Thymus (tissue), 11 donors: Measurements from ENCODE around the gene C2orf76. TPM values are rescaled to one million over a fixed set of nuclear protein-coding genes. Genes with fewer than 3 reads are reported as not detected.
A peak's percentile ranks its signal among the peaks of the same experiment; 100 is the strongest.

Source experiments
- DNase-seq, 9 donors: peaks; one replicate each; pipeline ENCODE4 v3.0.0-alpha.2; 2013; ENCODE audit warnings: low spot score in 9 of 9, low read depth in 6 of 9, missing footprints in 1 of 9
- H3K27ac ChIP-seq, 2 donors: one replicate each; pipeline ENCODE4 v1.5.1; 2013; ENCODE audit warnings: control low read depth in 1 of 2, low read depth in 1 of 2, low read length in 1 of 2, mild to moderate bottlenecking in 1 of 2, moderate library complexity in 1 of 2
- H3K27me3 ChIP-seq, 2 donors: one replicate each; pipeline ENCODE4 v1.5.1; 2013; ENCODE audit warnings: low read length in 1 of 2; ENCODE audit not compliant: control insufficient read depth in 2 of 2, insufficient read depth in 1 of 2
- H3K36me3 ChIP-seq, 2 donors: one replicate each; pipeline ENCODE4 v1.5.1; 2013; ENCODE audit warnings: low read length in 1 of 2, mild to moderate bottlenecking in 1 of 2, moderate library complexity in 1 of 2; ENCODE audit not compliant: control insufficient read depth in 2 of 2, insufficient read depth in 2 of 2
- H3K4me1 ChIP-seq, 2 donors: one replicate each; pipeline ENCODE4 v1.5.1; 2013; ENCODE audit warnings: low read length in 2 of 2; ENCODE audit not compliant: control insufficient read depth in 2 of 2, insufficient read depth in 2 of 2
- H3K4me3 ChIP-seq, 2 donors: one replicate each; pipeline ENCODE4 v1.5.1; 2013; ENCODE audit warnings: low read length in 2 of 2, control low read depth in 1 of 2, mild to moderate bottlenecking in 1 of 2
- H3K9me3 ChIP-seq, 2 donors: one replicate each; pipeline ENCODE4 v1.5.1; 2013; ENCODE audit warnings: low read length in 1 of 2, mild to moderate bottlenecking in 1 of 2; ENCODE audit not compliant: control insufficient read depth in 2 of 2, insufficient read depth in 1 of 2
- WGBS: extraction: QIAGEN DNeasy Blood & Tissue Kit; methylation state at CpG from one replicate; pipeline ENCODE4 v1.1.7; 2013; 5-methylcytosine and 5-hydroxymethylcytosine counted together
- polyA plus RNA-seq: library from polyadenylated mRNA; stranded (reverse); fragments of 200-250 nt; gene quantifications from one replicate; pipeline ENCODE4 v1.2.3, GENCODE V29; 2013
- total RNA-seq: library from RNA; stranded (reverse); fragments of 120-200 nt; gene quantifications from one replicate; pipeline ENCODE4 v1.2.4, GENCODE V29; 2013
- donor health status: healthy.

C2orf76 gene
- total and polyA plus RNA-seq, 2 donors: 14.7 to 25.6 TPM

DNA sequence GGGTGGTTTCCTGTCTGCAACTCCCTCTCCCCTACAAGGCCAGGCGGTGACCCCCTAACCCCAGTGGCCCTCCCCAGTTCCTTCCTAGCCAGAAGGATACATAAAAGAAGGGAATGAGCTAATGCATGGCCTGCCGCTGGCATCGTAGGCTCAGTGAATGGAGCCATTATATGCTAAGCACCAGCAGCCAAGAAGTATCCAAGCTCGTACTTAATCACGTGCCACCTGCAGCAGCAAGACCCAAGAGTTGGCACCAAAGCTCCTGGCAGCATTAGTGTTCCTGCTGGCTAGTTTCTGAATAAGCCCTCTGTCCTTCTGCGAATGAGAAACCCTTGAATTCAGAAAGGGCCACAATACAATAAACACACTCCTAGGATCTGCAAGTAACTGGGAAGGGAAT lies 4.5 kb upstream of the C2orf76 start:
- no peak for DNase-seq
- H3K9me3 ChIP-seq: peaks cover 0 to 11% of the 10 kb centered on the region in 2 donors
- WGBS: 98% methylated on average over 6 of the region's 6 CpGs
- no peaks in the 10 kb centered on the region for H3K27me3 ChIP-seq
- no peak overlapping the region for H3K27ac ChIP-seq
- H3K4me3 ChIP-seq: no peak overlapping the region
- H3K4me1 ChIP-seq: peaks cover 8 to 12% of the 10 kb centered on the region in 2 donors
- peaks cover 43% of the 10 kb centered on the region in 2 donors for H3K36me3 ChIP-seq

DNA sequence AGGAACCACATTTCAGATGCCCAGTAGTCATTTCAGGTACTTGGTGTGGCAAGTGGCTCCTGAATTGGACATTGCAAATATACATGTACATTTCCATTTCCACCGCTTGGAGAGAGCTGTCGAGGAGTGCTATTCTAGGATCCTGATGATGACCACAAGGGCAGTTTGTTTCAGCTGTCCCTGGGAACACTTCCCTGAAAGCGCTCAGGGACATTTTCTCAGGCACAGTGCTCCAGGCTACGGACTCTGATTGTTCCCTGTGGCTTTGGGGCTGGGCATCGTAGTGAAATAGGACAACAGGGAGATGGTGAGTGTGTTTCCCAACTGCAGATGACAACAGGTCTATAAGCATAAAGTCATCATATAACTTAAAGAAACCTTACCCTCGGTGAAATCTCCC lies 3.2 kb upstream of the C2orf76 start:
- Histone ChIP-seq H3K9me3 (peaks cover 0 to 11% of the 10 kb centered on the region in 2 donors), H3K4me3 (no peak overlapping the region), H3K27me3 (no peaks in the 10 kb centered on the region), H3K36me3 (peaks cover 43% of the 10 kb centered on the region in 2 donors), H3K4me1 (peaks cover 20% of the 10 kb centered on the region in 2 donors), H3K27ac (no peak overlapping the region)
- over 99% methylated on average over 6 of the region's 6 CpGs for WGBS
- no peak for DNase-seq

DNA sequence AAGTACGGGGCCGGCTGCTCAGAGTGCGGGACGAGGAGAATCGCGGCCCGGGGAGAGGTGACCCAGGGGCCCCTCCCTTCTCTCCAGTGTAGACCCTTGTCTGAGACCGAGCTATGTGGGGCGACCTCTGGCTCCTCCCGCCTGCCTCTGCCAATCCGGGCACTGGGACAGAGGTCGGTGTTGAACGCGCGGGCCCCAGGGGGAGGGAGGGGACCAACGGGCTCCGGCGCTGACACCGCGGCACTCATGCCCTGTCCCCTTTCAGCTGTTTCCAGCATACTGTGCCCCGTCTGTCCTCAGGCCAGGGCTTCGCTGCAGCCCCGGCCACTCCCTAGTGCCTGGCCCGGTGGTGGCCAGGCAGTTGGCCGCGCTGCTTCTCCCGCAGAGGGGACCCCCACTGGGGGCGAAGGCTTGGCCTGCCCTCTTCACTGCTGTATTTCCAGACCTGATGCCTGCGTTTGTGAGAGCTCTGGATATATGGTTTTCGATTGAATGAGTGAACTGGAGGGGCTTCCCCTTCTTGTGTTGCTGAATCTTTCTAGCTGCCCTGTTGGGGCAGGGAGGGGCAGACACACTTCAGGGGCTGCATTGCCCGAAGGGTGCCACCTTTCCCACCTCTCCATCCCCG lies 952 bp upstream of the C2orf76 start:
- H3K9me3 ChIP-seq: peaks cover 0 to under 1% of the 10 kb centered on the region in 2 donors
- no peaks in the 10 kb centered on the region for H3K27me3 ChIP-seq
- 11% methylated on average over 32 of the region's 32 CpGs for WGBS
- H3K27ac ChIP-seq: peak overlapping the region in 1 of 2 donors; percentile 75
- H3K36me3 ChIP-seq: peaks cover 30 to 32% of the 10 kb centered on the region in 2 donors
- peak in 4 of 9 donors; percentile 8 to 36 (median 24) for DNase-seq
- peaks cover 22 to 24% of the 10 kb centered on the region in 2 donors for H3K4me1 ChIP-seq
- H3K4me3 ChIP-seq: peak overlapping the region; percentile 83 to 96

DNA sequence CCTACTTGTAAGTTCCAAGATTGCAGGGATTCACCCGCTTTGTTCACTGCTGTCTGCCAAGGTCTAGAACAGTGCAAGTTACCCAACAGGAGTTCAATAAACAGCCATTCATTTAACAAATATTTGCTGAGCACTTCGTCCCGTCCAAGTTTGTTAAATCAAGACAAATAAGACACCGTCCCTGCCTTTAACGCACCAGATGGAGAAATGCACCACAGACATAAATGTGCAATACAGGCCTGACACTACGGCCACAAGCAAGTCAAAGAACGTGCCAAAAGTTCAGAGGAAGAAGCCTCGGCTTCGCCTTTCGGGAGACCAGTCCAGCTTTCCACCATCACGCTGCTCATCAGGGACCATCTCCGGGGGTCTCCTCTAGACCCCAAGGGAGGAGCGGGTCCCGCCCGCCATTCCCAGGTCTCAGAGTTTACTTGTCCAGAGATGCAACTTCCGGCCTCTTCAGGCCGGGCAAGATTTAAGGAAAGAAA lies 429 bp downstream of the C2orf76 start:
- Histone ChIP-seq H3K27ac (peak overlapping the region; percentile 48 to 78), H3K4me1 (peaks cover 22 to 24% of the 10 kb centered on the region in 2 donors), H3K9me3 (no peaks in the 10 kb centered on the region), H3K4me3 (peak overlapping the region; percentile 83 to 96), H3K27me3 (no peaks in the 10 kb centered on the region), H3K36me3 (peaks cover 16 to 18% of the 10 kb centered on the region in 2 donors)
- WGBS: 4% methylated on average over 17 of the region's 17 CpGs
- DNase-seq: peak in 4 of 9 donors; percentile 27 to 68 (median 41)

DNA sequence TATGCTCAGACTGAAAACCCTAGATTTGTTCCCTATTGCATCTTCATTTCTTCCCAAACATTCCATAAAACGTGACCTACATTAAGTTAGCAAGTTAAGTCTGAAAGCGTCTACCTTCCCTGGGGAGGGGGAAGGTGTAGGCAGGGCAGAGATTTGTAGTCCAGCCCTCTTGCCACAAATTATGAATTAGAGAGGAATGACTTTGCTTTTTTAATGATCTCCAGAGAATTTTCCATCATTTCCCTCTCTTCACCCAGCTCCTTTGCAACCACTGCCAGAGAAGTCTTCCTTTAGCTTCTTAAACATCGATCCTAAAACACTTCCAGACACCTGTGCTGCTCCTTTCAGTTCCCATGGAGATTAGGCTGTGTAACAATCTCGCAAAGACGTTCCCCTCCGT lies 1.2 kb downstream of the C2orf76 start:
- H3K4me1 ChIP-seq: peaks cover 22 to 24% of the 10 kb centered on the region in 2 donors
- no peak overlapping the region for H3K27ac ChIP-seq
- WGBS: 81% methylated on average over 6 of the region's 6 CpGs
- no peaks in the 10 kb centered on the region for H3K27me3 ChIP-seq
- DNase-seq: no peak
- H3K9me3 ChIP-seq: no peaks in the 10 kb centered on the region
- peaks cover 10 to 11% of the 10 kb centered on the region in 2 donors for H3K36me3 ChIP-seq
- peak overlapping the region; percentile 83 to 96 for H3K4me3 ChIP-seq

DNA sequence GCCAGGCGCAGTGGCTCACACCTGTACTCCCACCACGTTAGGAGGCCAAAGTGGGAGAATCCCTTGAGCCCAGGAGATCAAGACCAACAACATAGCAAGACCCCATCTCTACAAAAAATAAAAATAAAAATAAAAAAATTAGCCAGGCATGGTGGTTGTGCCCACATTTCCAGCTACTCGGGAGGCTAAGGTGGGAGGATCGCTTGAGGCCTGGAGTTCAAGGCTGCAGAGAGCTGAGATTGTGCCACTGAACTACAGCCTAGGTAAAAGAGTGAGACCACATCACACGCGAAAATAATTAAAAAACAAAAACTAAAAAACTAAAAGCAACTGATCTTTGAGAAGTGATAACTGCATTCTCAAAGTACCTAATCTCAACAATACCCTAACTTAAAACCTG lies 1.8 kb downstream of the C2orf76 start:
- peaks cover 22 to 24% of the 10 kb centered on the region in 2 donors for H3K4me1 ChIP-seq
- no peak for DNase-seq
- H3K36me3 ChIP-seq: peaks cover 5 to 8% of the 10 kb centered on the region in 2 donors
- no peak overlapping the region for H3K4me3 ChIP-seq
- H3K27me3 ChIP-seq: no peaks in the 10 kb centered on the region
- WGBS: 96% methylated on average over 6 of the region's 6 CpGs
- no peaks in the 10 kb centered on the region for H3K9me3 ChIP-seq
- no peak overlapping the region for H3K27ac ChIP-seq

DNA sequence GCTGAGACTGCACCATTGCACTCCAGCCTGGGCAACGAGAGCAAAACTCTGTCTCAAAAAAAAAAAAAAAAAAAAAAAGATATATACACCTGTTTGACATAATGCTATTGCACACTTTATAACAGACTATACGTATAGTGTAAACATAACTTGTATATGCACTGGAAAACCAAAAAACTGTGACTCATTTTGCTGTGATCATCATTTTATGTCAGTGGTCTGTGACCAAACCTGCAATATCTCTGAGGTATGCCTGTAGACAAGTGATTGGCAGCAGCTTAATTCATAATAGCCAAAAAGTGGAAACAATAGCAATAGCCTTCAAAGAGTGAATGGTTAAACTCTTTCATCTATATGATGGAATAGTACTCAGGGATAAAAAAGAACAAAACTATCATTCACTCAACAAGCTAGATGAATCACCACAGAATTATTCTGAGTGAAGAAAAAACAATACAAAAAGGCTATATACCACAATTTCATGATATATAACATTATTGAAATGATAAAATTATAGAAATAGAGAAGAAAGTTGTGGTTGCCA lies 6.1 kb downstream of the C2orf76 start:
- WGBS: 98% methylated on average over 2 of the region's 2 CpGs
- H3K4me1 ChIP-seq: peaks cover 6 to 7% of the 10 kb centered on the region in 2 donors
- no peak overlapping the region for H3K27ac ChIP-seq
- H3K36me3 ChIP-seq: no peaks in the 10 kb centered on the region
- DNase-seq: no peak
- no peaks in the 10 kb centered on the region for H3K9me3 ChIP-seq
- H3K4me3 ChIP-seq: no peak overlapping the region
- no peaks in the 10 kb centered on the region for H3K27me3 ChIP-seq

DNA sequence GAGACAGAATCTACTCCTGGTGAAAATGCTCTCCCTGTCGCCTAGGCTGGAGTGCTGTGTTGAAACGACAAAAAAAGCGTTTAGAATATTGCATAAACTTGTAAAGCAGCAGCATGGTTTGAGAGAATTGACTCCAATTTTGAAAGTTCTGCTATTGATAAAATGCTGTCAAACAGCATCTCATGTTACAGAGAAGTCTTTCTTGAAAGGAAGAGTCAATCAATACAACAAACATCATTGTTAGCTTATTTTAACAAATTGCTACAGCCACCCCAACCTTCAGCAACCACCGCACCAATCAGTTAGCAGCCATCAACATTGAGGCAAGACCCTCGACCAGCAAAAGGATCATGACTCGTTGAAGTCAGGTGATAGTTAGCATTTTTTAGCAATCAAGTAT lies 6.9 kb downstream of the C2orf76 start:
- Histone ChIP-seq H3K4me1 (peaks cover 1 to 3% of the 10 kb centered on the region in 2 donors), H3K36me3 (no peaks in the 10 kb centered on the region), H3K9me3 (no peaks in the 10 kb centered on the region), H3K27ac (no peak overlapping the region), H3K4me3 (no peak overlapping the region), H3K27me3 (no peaks in the 10 kb centered on the region)
- DNase-seq: no peak
- 97% methylated on average over 6 of the region's 6 CpGs for WGBS

DNA sequence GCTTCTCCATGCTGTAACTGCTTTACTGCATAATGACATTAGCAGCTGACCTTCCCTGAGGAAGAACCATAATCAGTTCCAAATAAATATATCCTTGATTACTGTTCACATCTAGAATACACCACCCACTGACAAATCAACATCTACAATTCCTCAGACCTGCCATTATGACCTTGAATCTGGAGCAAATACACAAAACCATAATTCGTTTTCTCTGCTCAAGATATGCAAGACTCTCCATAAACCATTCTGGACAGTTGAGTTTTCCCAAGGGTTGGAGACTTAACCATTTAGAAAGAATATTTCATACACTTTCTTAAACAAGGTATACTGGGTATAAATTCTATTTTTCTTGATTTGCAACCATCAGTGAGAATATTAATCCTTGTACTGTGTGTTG lies 11.8 kb downstream of the C2orf76 start:
- Histone ChIP-seq H3K4me3 (no peak overlapping the region), H3K27ac (no peak overlapping the region), H3K27me3 (no peaks in the 10 kb centered on the region), H3K36me3 (no peaks in the 10 kb centered on the region), H3K9me3 (no peaks in the 10 kb centered on the region), H3K4me1 (no peaks in the 10 kb centered on the region)
- DNase-seq: no peak
- WGBS: 95% methylated on average over 1 of the region's 1 CpG
